Adrenal gland (tissue), 5 donors: ENCODE measurements around the gene MKLN1.

Experiments used
- POLR2A ChIP-seq, 2 donors: fragments of 450-650 bp; IDR thresholded peaks; one replicate each; pipeline ENCODE4 v1.6.1; 2017; ENCODE audit warnings: antibody characterized with exemption in 2 of 2, mild to moderate bottlenecking in 2 of 2, moderate library complexity in 1 of 2
- TF ChIP-seq, protein P1 (sequence below), 6 experiments: fragments of 450-650 bp in 4 of 6; fragments of 200-600 bp in 2 of 6; sonication (generic) in 1 of 6; IDR thresholded peaks; 1 replicate in 5 of 6; 2 replicates in 1 of 6; pipeline versions ENCODE4 v1.5.1 to v1.8.0; 2016 to 2021; ENCODE audit warnings: antibody characterized with exemption in 6 of 6, mild to moderate bottlenecking in 2 of 6, moderate library complexity in 1 of 6
- donor health status: DM: no; HTN: no; CAD: no.

GRCh38 chr7:131431289-131431688 lies 103.6 kb downstream of the MKLN1 start:
- TF ChIP-seq, protein P1, sequence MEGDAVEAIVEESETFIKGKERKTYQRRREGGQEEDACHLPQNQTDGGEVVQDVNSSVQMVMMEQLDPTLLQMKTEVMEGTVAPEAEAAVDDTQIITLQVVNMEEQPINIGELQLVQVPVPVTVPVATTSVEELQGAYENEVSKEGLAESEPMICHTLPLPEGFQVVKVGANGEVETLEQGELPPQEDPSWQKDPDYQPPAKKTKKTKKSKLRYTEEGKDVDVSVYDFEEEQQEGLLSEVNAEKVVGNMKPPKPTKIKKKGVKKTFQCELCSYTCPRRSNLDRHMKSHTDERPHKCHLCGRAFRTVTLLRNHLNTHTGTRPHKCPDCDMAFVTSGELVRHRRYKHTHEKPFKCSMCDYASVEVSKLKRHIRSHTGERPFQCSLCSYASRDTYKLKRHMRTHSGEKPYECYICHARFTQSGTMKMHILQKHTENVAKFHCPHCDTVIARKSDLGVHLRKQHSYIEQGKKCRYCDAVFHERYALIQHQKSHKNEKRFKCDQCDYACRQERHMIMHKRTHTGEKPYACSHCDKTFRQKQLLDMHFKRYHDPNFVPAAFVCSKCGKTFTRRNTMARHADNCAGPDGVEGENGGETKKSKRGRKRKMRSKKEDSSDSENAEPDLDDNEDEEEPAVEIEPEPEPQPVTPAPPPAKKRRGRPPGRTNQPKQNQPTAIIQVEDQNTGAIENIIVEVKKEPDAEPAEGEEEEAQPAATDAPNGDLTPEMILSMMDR (IDR thresholded peaks at IDR 0.05) = no peak
- TF ChIP-seq POLR2A (IDR thresholded peaks at IDR 0.05) = no peak
